Activated CD8-positive, alpha-beta memory T cell treated with anti-CD3 and anti-CD28 coated beads, Interleukin-2, amount 50 U/mL, for 24 hours (primary cell): ENCODE measurements around the gene COX4I1.
"Not testable (repeated sequence)": the region's sequence is repeated elsewhere in the genome, so short reads cannot be mapped to it uniquely, and the experiment has no call there.

Source experiments
- DNase-seq: peaks from one replicate; pipeline ENCODE4 v3.0.0-alpha.2; 2020; ENCODE audit errors: extremely low read depth

Gene COX4I1

DNA sequence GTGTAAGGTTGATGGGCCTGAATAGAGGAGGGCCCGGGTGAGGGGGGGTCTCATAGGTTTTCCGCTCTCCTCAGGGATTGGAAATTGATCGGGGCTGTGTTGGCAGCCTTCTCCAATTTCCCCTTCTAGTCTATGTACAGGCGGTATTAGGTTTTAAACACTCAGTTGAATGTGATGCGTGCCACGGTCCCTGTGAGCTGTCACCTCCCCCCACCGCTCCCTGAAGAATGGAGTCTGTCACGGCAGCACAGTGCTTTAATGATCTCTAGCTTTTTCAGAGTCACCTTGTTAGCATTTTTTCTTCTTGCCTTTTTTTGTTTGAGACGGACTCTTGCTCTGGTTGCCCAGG lies 800 bp downstream of the COX4I1 start:
- no peak for DNase-seq

DNA sequence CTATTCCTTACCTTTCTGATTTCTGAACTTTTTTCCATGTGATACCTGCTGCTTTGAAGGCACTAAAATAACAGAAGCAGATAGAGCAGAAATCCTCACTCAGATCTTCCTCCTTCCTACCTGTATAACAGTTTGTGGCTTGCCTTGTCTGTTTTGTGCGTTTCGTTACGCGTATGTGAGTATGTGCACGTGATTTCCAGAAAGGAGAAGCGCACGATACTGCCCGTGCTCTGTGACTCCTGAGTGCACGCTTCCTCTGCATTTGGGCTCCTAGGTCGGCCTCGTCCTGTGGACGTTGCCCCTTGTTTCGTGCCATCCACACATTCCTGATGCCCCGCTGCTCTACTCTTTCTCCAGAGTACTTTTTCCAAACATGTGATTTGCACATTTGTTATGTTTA lies 4.1 kb downstream of the COX4I1 start:
- DNase-seq: no peak

DNA sequence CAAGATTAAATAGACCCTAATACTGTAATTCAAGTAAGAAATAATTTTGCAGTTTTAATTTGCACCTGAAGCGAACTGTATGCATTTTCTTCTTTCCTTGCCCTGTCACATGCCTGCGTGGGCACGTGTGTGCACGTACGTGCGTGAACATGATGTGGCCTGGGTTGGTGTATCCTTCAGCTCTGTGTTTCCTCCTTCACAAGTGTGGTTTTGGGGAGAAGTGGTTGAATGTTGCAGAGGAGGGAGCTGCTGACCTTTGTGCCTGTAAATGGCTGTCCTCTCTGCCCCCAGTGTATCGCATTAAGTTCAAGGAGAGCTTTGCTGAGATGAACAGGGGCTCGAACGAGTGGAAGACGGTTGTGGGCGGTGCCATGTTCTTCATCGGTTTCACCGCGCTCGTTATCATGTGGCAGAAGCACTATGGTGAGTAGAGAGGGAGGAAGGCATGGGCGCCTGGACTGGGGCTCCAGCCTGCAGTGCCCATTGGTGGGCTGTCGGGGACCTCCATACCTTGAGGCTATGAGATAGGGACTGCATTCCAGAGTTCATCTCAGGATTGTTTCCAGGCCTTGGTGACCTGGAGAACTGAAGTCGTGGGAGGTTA lies 6.0 kb downstream of the COX4I1 start:
- DNase-seq: no peak

DNA sequence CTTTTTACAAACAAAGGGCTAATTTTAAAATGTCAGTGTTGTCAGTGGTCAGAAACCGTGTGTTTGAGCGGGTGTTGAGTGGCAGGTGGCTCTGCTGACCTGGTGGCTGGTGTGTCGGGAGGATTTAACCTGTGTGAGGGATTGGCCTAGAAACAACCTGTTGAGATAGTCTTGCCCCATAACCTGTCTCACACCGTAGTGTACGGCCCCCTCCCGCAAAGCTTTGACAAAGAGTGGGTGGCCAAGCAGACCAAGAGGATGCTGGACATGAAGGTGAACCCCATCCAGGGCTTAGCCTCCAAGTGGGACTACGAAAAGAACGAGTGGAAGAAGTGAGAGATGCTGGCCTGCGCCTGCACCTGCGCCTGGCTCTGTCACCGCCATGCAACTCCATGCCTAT lies 7.0 kb downstream of the COX4I1 start:
- no peak for DNase-seq

DNA sequence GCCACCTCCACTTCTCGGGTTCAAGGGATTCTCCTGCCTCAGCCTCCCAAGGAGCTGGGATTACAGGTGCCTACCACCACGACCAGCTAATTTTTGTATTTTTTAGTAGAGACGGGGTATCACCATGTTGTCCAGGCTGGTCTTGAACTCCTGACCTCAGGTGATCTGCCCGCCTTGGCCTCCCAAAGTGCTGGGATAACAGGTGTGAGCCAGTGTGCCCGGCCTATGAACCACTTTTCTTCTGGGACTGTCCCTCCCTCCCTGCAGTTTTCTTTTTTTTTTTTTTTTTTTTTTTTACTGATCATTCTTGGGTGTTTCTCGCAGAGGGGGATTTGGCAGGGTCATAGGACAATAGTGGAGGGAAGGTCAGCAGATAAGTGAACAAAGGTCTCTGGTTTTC lies 7.8 kb downstream of the COX4I1 start:
- DNase-seq: not testable (repeated sequence)

DNA sequence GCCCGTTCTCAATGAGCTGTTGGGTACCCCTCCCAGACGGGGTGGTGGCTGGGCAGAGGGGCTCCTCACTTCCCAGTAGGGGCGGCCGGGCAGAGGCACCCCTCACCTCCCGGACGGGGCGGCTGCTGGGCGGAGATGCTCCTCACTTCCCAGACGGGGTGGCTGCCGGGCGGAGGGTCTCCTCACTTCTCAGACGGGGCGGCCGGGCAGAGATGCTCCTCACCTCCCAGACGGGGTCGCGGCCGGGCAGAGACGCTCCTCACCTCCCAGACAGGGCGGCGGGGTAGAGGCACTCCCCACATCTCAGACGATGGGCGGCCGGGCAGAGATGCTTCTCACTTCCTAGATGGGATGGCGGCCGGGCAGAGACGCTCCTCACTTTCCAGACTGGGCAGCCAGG lies 8.6 kb downstream of the COX4I1 start:
- not testable (repeated sequence) for DNase-seq

DNA sequence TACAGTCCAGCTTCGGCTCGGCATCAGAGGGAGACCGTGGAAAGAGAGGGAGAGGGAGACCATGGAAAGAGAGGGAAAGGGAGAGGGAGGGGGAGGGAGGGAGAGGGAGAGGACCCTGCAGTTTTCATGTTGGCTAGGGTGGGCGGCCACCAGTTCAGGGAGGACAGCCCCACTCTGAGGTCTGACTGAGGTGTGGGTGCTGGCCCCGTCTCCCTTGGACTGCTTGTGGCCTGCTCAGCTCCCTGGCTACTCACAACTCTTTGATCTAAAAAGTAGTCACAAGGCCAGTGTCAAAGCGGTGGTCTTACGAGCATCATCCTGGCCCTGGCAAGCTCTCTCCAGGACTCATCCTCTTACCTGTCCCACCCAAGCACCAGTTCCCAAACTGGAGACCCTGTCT lies 9.4 kb downstream of the COX4I1 start:
- DNase-seq: no peak

DNA sequence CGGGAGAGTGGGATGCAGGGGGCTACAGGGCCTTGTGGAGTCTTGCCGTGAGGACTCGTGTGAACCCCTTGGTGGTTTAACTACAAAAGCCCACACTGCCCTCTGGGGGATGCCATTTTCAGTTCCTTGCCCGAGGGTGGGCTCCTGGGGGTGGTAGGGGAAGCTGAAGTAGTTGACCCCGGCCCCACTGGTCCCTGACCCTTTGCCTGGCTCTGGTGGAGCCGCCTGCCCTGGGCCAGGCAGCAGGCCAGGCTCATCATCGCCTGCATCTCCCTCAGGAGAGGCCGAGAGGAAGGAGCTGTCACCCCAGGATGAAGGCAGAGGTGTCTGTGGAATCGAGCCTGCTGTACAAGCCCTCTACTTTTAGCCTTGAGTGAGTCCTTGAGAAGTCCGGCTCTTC lies 10.2 kb downstream of the COX4I1 start:
- DNase-seq: no peak

DNA sequence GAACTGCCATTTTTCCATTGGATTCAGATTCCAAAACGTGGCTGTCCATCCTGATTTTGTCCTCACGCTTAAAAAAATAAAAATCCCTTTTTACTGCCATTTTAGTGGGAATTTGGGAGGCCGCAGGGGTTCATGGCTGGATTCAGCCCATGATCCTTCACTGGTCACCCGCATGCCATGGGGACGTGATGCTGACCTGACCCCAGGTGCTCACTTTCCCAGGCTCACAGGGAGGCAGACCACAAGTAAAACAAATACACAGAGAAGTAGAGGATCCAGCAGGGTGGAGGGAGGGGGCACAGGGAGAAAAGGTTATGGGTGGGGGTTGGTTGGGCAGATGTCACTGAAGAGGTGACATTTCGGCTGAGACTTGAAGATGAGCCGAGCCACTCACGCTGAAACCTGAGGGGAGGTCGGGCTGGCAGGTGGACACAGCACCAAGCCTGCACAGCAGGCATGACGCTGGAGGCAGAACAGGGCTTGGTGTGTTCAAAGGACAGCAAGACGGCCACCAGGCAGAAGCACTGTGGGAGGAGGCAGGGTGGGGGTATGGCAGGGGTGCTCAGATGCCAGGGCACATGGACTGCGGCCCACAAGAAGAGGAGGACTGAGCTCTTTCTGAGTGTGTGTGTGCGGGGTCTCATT lies 10.7 kb downstream of the COX4I1 start:
- DNase-seq: no peak

DNA sequence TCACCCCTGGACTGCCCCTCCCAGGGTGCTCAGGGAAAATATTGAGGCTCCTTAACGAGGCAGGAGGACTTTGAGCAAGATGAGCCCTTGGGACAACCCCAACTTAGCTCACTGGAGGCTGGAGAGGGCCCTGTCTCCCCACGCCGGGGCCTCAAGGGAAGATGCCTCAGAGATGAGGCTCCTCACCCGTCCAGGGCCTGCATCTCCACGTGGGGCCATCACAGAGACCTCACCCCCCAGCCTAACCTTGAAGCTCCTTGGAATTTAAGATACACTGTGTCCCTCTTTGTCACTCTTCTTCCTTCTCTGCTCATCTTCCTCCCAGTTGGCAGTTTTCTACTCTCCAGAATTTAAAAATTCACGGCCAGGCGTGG lies 11.2 kb downstream of the COX4I1 start:
- DNase-seq: no peak

DNA sequence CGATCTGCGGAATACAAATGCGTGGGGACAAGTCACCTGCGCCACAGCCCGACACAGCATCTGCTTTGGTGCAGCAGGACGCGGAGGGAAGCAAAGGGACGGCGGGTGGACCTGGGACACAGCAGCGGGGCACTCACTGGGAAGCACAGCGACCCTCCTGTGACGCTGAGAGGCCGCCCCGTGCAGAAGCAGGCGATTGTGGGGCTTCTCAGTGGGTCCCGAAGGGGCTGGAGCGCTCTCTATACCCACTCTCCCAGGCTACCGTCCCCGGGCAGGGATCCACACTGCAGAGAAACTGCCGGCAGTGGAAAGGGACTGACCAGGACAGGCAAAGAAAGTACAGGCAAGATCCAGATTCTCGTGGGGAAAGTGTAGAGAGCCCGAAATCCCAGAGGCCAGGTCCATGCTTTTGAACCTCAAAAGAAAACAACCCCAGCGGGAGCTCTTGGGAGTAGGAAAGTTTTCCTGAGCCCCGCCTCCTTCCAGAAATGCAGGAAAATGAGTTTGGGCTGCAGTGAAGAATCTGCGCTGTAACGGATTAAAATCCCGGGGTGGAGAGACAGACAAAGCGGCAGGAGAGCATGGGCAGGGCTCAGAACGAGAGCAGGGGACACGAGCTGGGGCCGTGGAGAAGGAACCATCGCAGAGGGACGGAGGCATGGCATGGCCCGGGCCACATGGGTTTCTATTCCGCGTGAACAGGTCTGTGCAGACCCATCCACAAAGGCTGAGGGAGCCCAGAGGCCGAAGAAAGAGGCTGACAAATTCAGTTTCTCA lies 12.7 kb downstream of the COX4I1 start:
- no peak for DNase-seq

DNA sequence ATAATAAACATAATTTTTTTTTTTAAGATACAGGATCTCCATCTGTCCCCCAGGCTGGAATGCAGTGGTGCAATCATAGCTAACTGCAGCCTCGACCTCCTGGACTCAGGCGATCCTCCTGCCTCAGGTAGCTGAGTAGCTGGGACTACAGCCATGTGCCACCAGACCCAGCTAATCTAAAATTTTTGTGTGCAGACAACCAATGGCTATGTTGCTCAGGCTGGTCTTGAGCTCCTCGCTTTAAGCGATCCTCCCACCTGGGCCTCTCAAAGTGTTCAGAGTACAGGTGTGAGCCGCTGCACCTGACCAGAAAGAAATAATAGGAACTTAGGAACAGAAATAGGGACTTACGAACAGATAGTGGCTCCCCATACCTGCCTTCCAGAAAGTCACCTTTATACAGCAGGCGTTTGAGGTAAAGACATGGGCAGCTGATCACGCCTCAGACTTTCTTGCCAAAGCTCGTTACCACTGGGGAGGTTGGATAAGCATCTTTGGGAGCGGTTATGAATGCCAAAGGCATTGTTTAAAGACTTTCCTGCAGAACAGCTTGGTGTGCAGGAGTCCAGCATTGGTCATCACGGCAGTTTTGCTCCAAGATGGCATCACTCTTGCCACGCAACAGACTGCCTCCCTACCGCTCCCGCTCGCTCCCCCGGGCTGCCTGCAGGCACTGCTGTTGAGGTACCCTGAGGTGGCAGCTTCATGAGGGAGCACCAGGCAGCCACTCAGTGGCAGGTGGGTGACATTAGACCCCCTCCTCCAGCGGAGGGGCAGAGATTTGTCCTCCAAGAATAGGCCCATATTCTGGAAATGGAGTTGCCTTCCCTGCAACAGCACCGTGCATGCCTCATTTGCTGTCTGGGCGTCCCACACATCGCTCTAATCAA lies 13.6 kb downstream of the COX4I1 start:
- DNase-seq: no peak

DNA sequence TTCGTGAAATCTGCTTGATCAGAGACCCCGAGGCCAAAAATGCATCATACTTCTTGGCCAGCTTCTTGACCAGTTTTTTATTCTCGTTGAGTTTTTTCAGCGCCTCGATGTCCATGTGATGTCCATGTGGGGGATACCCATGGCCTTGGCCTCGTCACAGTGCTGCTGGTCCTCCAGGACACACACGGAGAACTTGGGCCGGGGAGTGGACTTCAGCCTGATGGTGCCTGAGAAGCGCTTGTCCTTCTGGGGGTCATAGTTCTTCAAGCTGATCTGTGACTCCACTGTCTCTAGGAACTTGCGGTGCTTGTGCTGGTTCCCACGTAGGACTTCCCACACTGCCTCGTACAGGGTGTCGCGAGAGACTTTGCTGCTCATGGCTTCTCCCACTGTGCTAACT lies 16.7 kb downstream of the COX4I1 start:
- DNase-seq: no peak

DNA sequence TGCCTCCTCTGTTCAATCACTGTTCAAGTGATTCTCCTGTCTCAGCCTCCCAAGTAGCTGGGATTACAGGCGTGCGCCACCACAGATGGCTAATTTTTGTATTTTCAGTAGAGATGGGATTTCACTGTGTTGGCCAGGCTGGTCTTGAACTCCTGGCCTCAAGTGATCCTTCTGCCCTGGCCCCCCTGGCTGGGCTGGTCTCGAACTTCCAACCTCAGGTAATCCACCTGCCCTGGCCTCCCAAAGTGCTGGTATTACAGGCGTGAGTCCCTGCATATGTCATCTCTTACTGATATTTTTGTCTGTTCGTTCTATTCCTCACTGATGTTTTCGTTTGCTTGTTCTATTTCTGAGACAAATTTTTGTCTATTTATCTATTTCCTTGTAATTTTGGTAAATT lies 17.7 kb downstream of the COX4I1 start:
- DNase-seq: not testable (repeated sequence)

DNA sequence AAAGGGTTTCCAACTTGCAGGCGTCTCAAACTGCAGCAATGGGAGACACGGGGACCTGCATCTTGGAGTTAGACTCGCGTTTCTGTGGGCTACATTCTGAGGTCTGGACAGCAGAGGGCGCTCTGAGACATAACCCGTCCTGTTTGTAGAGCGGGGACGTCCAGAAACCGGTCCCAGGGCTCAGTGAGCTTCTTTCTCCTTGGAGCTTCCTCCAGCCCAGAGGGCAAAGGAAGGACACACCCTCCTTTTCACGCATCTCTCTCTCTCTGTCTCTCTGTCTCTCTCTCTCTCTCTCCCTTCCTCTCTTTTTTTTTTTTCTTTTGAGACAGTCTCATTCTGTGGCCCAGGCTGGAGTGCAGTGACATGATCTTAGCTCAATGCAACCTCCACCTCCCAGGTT lies 19.8 kb downstream of the COX4I1 start:
- DNase-seq: peak; percentile 77

DNA sequence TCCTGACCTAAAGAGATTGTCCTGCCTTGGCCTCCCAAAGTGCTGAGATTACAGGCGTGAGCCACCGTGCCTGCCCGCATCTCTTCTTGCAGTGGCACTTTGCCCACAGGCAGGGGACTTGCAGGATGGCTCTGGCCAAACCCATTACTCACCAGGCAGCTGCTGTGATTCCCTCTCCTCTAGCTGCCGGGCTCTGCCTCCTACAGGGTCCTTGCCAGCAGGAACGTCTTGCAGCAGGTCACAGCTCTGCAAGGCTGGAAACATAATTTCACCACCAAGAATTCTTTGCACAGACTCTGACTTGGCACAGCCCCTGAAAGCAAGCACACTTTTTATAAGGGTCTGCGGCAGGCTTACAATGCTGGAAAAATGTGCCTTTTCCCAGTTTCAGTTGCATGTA lies 20.3 kb downstream of the COX4I1 start:
- DNase-seq: no peak

DNA sequence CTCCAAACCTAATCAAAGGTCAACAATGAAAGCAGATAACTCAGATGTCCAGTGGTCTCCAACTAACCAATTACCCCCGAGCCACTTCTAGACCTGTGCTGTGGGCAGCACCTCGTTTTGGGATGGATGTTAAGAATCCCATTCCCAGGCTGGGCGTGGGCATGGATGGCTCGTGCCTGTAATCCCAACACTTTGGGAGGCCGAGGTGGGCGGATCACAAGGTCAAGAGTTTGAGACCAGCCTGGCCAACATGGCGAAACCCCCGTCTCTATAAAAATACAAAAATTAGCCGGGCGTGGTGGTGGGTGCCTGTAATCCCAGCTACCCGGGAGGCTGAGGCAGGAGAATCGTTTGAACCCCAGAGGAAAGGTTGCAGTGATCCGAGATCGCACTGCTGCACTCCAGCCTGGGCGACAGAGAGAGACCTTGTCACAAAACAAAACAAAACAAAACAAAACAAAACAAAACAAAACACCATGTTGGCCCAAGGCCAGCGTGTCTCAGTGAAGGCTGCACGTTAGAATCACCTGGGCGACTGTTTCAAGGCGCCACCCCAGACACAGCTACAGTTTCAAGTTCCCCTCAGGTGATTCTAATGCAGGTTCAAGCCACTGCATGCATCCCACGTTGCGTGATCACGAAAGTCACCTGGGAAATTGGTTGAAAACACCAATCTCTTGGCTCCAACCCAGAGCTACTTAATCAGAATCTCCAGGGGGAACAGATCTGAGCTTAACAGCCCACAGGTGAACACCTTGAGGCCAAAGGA lies 21.3 kb downstream of the COX4I1 start:
- no peak for DNase-seq

DNA sequence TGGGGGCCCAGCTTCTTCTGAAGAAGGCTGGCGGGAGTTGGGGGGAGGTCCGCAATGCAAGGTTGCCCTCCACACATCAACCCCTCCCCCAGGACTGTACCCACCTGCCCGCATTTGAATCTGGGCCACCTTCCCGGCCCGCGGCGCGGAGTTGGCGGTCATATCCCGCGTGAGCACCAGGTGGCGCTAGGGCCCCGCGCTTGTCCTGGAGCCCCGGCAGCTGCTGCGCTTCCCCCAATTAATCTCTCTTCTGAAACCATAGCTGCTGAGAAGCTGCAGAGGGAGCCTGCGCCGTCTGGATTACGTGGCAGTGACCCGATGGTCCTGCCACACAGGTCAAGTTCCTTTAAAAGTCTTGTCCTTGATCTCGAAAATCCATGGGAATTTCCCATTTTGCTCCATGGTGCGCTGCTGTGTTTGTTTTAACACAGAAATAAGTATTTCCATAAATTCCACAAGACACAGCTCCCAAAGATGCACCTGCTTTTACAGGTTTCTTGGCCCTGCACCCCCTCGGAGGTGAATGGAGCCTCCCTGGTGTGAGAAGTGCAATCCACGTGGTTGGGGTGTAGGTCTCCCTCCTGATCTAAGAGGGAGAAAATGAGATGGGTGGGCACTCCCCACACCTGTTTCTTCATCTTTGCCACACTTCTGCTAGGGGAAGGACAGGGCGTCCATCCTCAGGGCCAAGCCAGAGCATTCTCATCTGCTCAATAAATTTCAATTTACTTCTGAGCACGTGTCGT lies 22.1 kb downstream of the COX4I1 start:
- peak; percentile 60 for DNase-seq

DNA sequence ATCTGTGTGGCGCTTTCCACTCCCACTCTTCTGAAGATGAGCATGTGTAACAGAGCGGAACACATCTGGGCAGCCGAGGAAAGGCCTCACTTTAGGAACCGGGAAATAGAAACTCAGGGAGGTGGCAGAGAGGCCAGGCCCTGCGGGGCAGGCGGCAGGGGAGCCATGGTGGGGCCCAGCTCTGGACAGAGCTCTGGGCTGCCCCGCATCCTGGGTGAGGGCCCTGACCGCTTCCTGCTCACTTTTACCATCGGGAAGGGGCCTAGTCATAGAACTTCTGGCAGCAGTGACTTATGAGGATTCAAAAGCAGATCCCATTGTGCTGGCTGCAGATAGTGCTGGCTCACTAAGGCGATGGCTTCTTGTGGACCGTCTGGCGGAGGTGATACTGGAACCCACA lies 22.6 kb downstream of the COX4I1 start:
- no peak for DNase-seq

DNA sequence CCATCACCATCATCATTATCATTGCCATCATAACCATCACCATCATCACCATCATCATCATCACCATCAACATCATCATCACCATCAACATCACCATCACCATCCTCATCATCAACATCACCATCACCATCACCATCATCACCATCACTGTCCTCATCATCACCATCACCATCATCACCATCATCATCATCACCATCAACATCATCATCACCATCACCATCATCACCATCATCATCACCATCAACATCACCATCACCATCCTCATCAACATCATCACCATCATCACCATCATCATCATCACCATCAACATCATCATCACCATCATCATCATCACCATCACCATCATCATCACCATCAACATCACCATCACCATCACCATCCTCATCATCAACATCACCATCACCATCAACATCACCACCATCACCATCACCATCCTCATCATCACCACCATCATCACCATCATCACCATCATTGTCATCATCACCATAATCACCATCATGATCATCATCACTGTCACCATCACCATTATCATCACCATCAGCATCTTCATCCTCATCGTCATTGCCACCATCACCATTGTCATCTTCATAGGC lies 23.9 kb downstream of the COX4I1 start:
- DNase-seq: no peak
